ENCODE measurements around the gene NDUFAB1.

DNA sequence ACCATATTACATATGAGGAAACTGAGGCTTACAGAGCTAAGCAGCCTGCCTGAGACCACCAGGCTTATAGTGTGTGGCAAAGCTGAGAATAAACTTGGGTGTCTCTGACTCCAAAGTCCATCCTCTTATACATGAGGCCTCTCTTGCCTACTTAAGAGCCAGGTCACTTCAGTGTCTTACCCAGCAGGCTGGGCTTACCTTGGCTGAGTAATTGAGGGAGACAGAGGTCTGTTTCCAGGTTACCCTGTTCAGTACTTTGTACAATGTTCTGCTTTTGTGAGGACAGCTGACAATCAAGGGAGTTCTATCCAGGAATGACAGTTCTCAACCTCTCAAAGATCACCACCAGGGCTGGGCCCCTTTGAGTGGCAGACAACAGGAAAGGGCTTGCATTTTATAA is 14.4 kb downstream of the NDUFAB1 start:
- TF ChIP-seq ZNF274 (IDR thresholded peaks at IDR 0.05; ENCODE audit: low read depth, low read length) (no peak), SUZ12 (IDR thresholded peaks at IDR 0.05; ENCODE audit: extremely low read depth, insufficient read depth, insufficient read length) (no peak)
